HepG2 (cell line): ENCODE results near the gene MAP2K3. TPM values are rescaled to one million over a fixed set of nuclear protein-coding genes. Genes with fewer than 3 reads are reported as not detected.

Experiments used
- ARID2 ChIP-seq: sonication (generic); formaldehyde crosslinking; IDR thresholded peaks from 2 replicates; pipeline ENCODE4 v1.8.1; 2022; ENCODE audit warnings: mild to moderate bottlenecking, missing genetic modification reagents, borderline replicate concordance
- CC2D1A ChIP-seq: sonication (generic); formaldehyde crosslinking; IDR thresholded peaks from 2 replicates; pipeline ENCODE4 v1.8.1; 2023; ENCODE audit warnings: mild to moderate bottlenecking, missing genetic modification reagents
- CCDC6 ChIP-seq: sonication (generic); formaldehyde crosslinking; IDR thresholded peaks from 2 replicates; pipeline ENCODE4 v1.8.1; 2022; ENCODE audit warnings: mild to moderate bottlenecking, missing genetic modification reagents, moderate library complexity
- FOXO1 ChIP-seq: sonication (generic); formaldehyde crosslinking; IDR thresholded peaks from 2 replicates; pipeline ENCODE4 v1.4.0; 2020; ENCODE audit warnings: missing genetic modification reagents
- NCOA1 ChIP-seq: sonication (generic); formaldehyde crosslinking; IDR thresholded peaks from 2 replicates; pipeline ENCODE4 v1.9.0; 2021; ENCODE audit warnings: missing genetic modification reagents
- TBX3 ChIP-seq: fragments of 450-650 bp; IDR thresholded peaks from 2 replicates; pipeline ENCODE4 v1.6.1; 2017; ENCODE audit warnings: antibody characterized with exemption, mild to moderate bottlenecking, inconsistent platforms, borderline replicate concordance
- TOPORS ChIP-seq: sonication (generic); formaldehyde crosslinking; IDR thresholded peaks from 2 replicates; pipeline ENCODE4 v1.8.0; 2023; ENCODE audit warnings: mild to moderate bottlenecking, missing genetic modification reagents
- ZNF263 ChIP-seq: sonication (generic); formaldehyde crosslinking; IDR thresholded peaks from 2 replicates; pipeline ENCODE4 v1.4.0; 2020; ENCODE audit warnings: missing genetic modification reagents
- ZNF317 ChIP-seq: sonication (generic); formaldehyde crosslinking; IDR thresholded peaks from 2 replicates; pipeline ENCODE4 v1.5.0; 2020; ENCODE audit warnings: mild to moderate bottlenecking, missing genetic modification reagents
- ZNF607 ChIP-seq: sonication (generic); formaldehyde crosslinking; IDR thresholded peaks from 2 replicates; pipeline ENCODE4 v1.5.1; 2020; ENCODE audit warnings: missing genetic modification reagents, mild to moderate bottlenecking, borderline replicate concordance
- ZNF772 ChIP-seq: sonication (generic); formaldehyde crosslinking; IDR thresholded peaks from 2 replicates; pipeline ENCODE4 v1.5.0; 2020; ENCODE audit warnings: mild to moderate bottlenecking, missing genetic modification reagents
- ZSCAN12 ChIP-seq: sonication (generic); formaldehyde crosslinking; IDR thresholded peaks from 2 replicates; pipeline ENCODE4 v1.9.0; 2021; ENCODE audit warnings: mild to moderate bottlenecking, missing genetic modification reagents
- polyA plus RNA-seq, 8 experiments: library from polyadenylated mRNA; depleted of rRNA in 3 of 8; stranded (reverse) in 7 of 8; unstranded in 1 of 8; fragments of >200 nt; fragmentation: Illumina TruSeq in 4 of 8; extraction: Trizol in 4 of 8; gene quantifications; 2 replicates each; pipeline versions ENCODE4 v1.2.1 to v1.2.3, GENCODE V29; 2011 to 2016; ENCODE audit warnings: low read depth in 4 of 8, missing spikeins in 1 of 8, mixed read lengths in 1 of 8; ENCODE audit not compliant: insufficient read depth in 1 of 8
- total RNA-seq, 5 experiments: library from RNA; depleted of rRNA; stranded (reverse); fragments of >200 nt; fragmentation: Illumina TruSeq; extraction: Trizol; gene quantifications; 2 replicates each; pipeline ENCODE4 v1.2.3, GENCODE V29; 2016; ENCODE audit warnings: low read depth in 1 of 5
- TF ChIP-seq, protein P1 (sequence below): sonication (generic); formaldehyde crosslinking; IDR thresholded peaks from 2 replicates; pipeline ENCODE4 v1.4.0; 2020; ENCODE audit warnings: missing genetic modification reagents, borderline replicate concordance
- TF ChIP-seq, protein P2 (sequence below): sonication (generic); formaldehyde crosslinking; IDR thresholded peaks from 2 replicates; pipeline ENCODE4 v1.5.0; 2020; ENCODE audit warnings: mild to moderate bottlenecking, missing genetic modification reagents
- TF ChIP-seq, protein P3 (sequence below): sonication (generic); formaldehyde crosslinking; IDR thresholded peaks from 2 replicates; pipeline ENCODE4 v1.8.0; 2023; ENCODE audit warnings: mild to moderate bottlenecking, missing genetic modification reagents
- TF ChIP-seq, protein P4 (sequence below): sonication (generic); formaldehyde crosslinking; IDR thresholded peaks from 2 replicates; pipeline ENCODE4 v1.4.0; 2020; ENCODE audit warnings: mild to moderate bottlenecking, missing genetic modification reagents
- TF ChIP-seq, protein P5 (sequence below): sonication (generic); formaldehyde crosslinking; IDR thresholded peaks from 2 replicates; pipeline ENCODE4 v1.5.1; 2020; ENCODE audit warnings: missing genetic modification reagents, mild to moderate bottlenecking, borderline replicate concordance

Gene MAP2K3
- total and polyA plus RNA-seq, 2 of the 13 experiments (the other 11 are each of a cell fraction or from before 2014, with no cell fraction given), result 20.5 to 27.4 TPM

DNA sequence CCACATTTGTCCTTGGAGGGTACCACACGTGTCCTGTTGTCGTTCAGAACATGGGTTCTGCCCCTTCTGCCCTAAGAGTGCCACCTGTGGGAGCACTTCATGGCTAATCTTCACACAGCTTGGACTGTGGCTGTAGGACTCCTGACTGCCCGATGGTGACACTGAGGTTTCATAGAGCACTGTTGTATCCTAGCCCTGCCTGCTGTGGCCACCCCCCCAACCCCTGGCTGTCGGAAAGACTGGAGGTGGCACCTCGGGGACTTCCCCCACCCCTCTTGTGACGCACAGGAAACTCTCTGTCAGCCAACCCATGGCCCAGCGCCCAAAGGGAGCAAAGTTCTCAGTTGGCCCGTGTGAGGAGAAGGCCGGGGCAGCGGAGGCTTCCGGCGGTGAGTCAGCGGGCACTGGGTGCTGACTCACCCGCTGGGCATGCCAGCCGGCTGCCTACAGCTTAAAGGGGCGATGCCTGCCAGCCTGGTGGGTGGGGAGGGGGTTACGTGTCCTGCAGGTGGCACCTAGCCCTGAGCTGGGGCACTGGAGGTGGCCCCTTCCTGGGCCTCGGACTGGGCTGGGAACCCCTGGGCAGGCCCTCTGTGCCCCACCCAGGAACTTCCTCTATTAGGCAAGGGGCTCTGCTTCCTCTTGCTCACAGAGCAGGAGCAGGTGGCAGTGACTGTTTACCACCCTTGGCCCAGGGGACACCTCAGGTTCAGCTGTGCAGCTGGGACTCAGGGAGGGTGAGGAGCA lies 3.4 kb downstream of the MAP2K3 start (continued):
- TF ChIP-seq, protein P1, sequence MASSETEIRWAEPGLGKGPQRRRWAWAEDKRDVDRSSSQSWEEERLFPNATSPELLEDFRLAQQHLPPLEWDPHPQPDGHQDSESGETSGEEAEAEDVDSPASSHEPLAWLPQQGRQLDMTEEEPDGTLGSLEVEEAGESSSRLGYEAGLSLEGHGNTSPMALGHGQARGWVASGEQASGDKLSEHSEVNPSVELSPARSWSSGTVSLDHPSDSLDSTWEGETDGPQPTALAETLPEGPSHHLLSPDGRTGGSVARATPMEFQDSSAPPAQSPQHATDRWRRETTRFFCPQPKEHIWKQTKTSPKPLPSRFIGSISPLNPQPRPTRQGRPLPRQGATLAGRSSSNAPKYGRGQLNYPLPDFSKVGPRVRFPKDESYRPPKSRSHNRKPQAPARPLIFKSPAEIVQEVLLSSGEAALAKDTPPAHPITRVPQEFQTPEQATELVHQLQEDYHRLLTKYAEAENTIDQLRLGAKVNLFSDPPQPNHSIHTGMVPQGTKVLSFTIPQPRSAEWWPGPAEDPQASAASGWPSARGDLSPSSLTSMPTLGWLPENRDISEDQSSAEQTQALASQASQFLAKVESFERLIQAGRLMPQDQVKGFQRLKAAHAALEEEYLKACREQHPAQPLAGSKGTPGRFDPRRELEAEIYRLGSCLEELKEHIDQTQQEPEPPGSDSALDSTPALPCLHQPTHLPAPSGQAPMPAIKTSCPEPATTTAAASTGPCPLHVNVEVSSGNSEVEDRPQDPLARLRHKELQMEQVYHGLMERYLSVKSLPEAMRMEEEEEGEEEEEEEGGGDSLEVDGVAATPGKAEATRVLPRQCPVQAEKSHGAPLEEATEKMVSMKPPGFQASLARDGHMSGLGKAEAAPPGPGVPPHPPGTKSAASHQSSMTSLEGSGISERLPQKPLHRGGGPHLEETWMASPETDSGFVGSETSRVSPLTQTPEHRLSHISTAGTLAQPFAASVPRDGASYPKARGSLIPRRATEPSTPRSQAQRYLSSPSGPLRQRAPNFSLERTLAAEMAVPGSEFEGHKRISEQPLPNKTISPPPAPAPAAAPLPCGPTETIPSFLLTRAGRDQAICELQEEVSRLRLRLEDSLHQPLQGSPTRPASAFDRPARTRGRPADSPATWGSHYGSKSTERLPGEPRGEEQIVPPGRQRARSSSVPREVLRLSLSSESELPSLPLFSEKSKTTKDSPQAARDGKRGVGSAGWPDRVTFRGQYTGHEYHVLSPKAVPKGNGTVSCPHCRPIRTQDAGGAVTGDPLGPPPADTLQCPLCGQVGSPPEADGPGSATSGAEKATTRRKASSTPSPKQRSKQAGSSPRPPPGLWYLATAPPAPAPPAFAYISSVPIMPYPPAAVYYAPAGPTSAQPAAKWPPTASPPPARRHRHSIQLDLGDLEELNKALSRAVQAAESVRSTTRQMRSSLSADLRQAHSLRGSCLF (CRISPR knock-in tag), result no peak
- TF ChIP-seq NCOA1 (CRISPR knock-in tag), result no peak
- no peak for TF ChIP-seq TOPORS (CRISPR knock-in tag)
- TF ChIP-seq CCDC6 (CRISPR knock-in tag), result no peak
- 0 out of 2 replicates have a peak, but pooled peaks have one; percentile 40 for TF ChIP-seq ARID2 (CRISPR knock-in tag)
- peak; percentile 22; the same call in 1 of the 2 replicates for TF ChIP-seq ZNF317 (CRISPR knock-in tag)
- TF ChIP-seq, protein P2, sequence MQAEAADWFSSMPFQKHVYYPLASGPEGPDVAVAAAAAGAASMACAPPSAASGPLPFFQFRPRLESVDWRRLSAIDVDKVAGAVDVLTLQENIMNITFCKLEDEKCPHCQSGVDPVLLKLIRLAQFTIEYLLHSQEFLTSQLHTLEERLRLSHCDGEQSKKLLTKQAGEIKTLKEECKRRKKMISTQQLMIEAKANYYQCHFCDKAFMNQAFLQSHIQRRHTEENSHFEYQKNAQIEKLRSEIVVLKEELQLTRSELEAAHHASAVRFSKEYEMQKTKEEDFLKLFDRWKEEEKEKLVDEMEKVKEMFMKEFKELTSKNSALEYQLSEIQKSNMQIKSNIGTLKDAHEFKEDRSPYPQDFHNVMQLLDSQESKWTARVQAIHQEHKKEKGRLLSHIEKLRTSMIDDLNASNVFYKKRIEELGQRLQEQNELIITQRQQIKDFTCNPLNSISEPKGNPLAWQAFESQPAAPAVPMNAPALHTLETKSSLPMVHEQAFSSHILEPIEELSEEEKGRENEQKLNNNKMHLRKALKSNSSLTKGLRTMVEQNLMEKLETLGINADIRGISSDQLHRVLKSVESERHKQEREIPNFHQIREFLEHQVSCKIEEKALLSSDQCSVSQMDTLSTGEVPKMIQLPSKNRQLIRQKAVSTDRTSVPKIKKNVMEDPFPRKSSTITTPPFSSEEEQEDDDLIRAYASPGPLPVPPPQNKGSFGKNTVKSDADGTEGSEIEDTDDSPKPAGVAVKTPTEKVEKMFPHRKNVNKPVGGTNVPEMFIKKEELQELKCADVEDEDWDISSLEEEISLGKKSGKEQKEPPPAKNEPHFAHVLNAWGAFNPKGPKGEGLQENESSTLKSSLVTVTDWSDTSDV, result no peak
- TF ChIP-seq, protein P3, sequence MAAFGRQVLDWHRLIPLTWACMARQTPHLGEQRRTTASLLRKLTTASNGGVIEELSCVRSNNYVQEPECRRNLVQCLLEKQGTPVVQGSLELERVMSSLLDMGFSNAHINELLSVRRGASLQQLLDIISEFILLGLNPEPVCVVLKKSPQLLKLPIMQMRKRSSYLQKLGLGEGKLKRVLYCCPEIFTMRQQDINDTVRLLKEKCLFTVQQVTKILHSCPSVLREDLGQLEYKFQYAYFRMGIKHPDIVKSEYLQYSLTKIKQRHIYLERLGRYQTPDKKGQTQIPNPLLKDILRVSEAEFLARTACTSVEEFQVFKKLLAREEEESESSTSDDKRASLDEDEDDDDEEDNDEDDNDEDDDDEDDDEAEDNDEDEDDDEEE, result 0 out of 2 replicates have a peak, but pooled peaks have one; percentile 31
- no peak for TF ChIP-seq ZNF607 (CRISPR knock-in tag)
- TF ChIP-seq ZSCAN12 (CRISPR knock-in tag), result no peak
- TF ChIP-seq ZNF263 (CRISPR knock-in tag), result peak; percentile 91
- TF ChIP-seq, protein P4, sequence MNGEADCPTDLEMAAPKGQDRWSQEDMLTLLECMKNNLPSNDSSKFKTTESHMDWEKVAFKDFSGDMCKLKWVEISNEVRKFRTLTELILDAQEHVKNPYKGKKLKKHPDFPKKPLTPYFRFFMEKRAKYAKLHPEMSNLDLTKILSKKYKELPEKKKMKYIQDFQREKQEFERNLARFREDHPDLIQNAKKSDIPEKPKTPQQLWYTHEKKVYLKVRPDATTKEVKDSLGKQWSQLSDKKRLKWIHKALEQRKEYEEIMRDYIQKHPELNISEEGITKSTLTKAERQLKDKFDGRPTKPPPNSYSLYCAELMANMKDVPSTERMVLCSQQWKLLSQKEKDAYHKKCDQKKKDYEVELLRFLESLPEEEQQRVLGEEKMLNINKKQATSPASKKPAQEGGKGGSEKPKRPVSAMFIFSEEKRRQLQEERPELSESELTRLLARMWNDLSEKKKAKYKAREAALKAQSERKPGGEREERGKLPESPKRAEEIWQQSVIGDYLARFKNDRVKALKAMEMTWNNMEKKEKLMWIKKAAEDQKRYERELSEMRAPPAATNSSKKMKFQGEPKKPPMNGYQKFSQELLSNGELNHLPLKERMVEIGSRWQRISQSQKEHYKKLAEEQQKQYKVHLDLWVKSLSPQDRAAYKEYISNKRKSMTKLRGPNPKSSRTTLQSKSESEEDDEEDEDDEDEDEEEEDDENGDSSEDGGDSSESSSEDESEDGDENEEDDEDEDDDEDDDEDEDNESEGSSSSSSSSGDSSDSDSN (CRISPR knock-in tag), result peak; percentile 70; the same call in 1 of the 2 replicates
- TF ChIP-seq CC2D1A (CRISPR knock-in tag), result no peak
- no peak for TF ChIP-seq FOXO1 (CRISPR knock-in tag)
- peak; percentile 43; the same call in 1 of the 2 replicates for TF ChIP-seq TBX3
- peak; percentile 73 for TF ChIP-seq ZNF772 (CRISPR knock-in tag)
- TF ChIP-seq, protein P5, sequence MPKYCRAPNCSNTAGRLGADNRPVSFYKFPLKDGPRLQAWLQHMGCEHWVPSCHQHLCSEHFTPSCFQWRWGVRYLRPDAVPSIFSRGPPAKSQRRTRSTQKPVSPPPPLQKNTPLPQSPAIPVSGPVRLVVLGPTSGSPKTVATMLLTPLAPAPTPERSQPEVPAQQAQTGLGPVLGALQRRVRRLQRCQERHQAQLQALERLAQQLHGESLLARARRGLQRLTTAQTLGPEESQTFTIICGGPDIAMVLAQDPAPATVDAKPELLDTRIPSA (CRISPR knock-in tag), result no peak
